Activated CD4-positive, alpha-beta T cell treated with anti-CD3 and anti-CD28 coated beads for 4 hours (primary cell): ENCODE results near the gene DCUN1D3.
"Not testable (repeated sequence)": the region's sequence is repeated elsewhere in the genome, so short reads cannot be mapped to it uniquely, and the experiment has no call there.

Source experiments
- DNase-seq, 2 donors: peaks; one replicate each; pipeline ENCODE4 v3.0.0-alpha.2; 2020

Gene DCUN1D3, protein sequence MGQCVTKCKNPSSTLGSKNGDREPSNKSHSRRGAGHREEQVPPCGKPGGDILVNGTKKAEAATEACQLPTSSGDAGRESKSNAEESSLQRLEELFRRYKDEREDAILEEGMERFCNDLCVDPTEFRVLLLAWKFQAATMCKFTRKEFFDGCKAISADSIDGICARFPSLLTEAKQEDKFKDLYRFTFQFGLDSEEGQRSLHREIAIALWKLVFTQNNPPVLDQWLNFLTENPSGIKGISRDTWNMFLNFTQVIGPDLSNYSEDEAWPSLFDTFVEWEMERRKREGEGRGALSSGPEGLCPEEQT

DNA sequence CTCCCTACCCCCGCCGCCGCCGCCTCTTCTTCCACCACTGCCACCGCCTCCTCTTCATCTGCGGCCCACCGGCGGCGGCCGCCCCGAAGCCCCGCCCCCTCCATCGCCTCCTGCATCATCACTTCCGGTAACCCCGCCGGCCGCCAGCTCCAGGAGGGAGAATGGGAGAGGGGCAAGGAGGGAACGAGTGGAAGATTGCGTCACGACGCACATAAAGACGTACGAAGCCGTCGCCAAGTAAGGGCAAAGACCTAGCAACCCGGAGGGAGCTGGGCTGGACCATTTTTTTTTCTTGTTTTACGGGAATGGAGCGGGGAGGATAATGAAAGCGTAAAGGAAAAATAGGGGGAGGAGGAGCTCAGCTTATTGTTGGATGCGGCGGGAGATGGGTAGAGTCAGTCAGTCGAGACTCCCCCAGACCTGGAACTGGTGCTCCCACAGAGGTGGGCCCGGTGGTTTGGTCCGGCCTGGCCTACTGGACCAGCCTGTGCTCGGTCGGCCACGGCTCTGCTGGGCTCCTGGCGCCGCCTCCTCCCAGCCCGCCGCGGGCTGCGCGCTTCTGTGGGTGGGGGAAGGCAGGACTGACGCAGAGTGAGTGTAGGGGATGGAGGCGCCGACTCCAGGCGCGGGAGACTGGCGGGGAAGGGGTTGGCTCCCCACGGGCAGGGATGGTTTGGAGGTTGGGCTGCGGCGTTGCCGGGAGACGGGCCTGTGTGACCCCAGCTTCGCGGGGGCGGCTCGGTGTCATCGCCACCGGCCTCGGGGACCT is at the start of gene DCUN1D3, which contains the start of gene LYRM1:
DCUN1D3 (minus strand) TSS at position 60 of the 769 bp plus-strand sequence. CDS start 37,820 bp downstream, outside the sequence.
LYRM1 (plus strand) TSS at position 473 of the 769 bp plus-strand sequence. CDS start 14,785 bp downstream, outside the sequence.
- DNase-seq, result peak; percentile 86 to 92

DNA sequence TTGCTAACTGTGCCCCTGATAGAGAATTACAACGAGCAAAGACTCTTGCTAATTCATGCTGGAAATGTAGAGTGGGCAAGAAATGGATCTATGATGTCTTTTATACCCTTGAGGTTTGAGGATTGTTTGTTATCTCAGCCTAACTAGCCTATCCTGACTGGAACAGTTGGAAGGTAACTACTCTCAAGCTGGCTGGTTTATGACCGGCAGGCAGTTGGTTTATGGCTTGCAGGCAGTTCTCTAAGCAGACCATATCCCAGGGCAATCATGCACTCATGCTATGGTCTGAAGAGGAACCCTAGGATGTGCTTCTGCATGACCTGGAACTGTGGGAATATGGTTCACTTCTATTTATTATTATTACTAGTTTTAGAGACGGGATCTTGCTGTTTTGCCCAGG is 49.5 kb upstream of the DCUN1D3 start:
- DNase-seq, result no peak

DNA sequence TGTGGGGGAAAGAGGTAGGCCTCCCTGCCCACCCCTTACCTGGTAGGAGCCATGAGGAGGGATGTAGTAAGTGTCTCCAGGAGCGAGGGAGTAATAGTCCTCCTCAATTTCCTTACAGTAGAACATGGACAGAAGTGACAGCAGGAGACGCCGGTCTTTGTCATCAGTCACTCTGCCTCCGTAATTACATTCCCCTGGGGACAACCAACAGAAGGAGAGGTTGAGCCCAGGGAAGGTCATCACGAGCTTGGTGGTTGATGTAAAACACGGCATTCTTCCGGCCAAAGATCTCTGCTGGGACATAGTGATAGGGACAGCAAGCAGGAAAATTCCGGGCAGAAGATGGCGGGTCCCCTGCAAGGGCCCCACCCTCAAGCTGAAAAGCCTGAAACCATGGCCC is 48.3 kb upstream of the DCUN1D3 start:
- DNase-seq, result no peak

DNA sequence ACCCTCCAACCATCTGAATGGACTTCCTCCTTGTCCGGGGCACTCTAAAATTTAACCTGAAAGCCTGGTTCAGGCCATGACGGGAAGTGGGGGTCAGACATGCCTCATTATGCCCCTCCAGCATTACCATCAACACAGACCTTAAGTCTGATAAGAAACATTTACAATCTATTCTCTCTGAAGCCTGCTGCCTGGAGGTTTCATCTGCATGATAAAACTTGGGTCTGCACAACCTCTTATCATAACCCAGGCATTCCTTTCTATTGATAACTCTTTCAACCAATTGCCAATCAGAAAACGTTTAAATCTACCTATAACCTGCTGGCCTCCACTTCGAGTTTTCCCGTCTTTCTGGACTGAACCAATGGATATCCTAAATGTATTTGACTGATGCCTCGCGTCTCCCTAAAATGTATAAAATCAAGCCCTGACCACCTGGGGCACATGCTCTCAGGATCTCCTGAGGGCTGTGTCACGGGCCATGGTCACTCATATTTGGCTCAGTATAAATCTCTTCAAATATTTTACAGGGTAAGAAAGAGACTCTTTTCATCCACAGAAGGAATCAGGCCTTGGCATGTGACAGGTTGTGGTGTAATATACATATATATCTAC is 46.0 kb upstream of the DCUN1D3 start:
- DNase-seq, result no peak

DNA sequence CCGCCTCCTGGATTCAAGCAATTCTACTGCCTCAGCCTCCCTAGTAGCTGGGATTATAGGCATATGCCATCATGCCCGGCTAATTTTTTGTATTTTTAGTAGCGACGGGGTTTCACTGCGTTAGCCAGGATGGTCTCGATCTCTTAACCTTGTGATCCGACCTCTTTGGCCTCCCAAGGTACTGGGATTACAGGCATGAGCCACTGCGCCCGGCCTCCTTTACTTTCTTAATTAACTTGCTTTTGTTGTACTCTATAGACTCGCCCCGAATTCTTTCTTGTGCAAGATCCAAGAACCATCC is 45.4 kb upstream of the DCUN1D3 start:
- DNase-seq, result not testable (repeated sequence)

DNA sequence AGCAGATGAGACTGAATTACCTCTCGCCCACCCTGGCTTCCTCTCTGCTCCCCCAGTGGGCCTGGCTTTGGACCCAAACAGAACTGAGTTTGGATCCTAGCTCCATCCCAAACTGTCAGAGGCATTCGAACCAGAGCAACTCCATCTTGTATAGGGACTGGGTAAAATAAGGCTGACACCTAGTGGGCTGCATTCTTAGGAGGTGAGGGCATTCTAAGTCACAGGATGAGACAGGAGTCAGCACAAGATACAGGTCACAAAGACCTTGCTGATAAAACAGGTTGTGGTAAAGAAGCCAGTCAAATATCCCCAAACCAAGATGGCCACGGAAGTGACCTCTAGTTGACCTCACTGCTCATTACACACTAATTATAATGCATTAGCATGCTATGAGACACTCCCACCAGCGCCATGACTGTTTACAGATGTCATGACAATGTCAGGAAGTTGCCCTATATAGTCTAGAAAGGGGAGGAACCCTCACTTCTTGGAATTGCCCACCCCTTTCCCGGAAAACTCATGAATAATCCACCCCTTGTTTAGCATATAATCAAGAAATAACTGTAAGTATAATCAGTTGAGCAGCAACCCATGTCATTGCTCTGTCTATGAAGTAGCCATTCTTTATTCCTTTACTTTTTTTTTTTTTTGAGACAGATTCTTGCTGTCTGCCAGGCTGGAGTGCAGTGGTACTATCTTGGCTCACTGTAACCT is 44.9 kb upstream of the DCUN1D3 start:
- DNase-seq, result peak in 1 of 2 donors; percentile 14

DNA sequence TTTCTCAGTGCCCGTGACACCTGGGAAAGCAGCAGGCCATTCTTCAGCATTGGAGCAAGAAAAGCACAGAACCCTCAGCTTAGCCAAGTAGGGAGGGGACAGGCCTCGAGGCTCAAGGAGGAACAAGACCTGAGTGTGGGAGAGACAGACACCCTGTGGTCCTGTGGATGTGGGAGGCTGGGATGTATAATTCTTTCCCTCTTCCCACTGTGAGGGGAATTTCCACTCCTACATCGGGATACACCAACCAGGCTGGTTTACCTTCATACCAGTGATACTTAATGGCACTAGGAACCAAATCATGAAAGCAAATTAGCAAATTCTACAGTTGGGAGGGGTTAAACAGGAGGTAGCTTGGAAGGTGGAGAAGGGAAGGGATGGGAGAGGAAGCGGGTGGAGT is 42.1 kb upstream of the DCUN1D3 start:
- DNase-seq, result no peak

DNA sequence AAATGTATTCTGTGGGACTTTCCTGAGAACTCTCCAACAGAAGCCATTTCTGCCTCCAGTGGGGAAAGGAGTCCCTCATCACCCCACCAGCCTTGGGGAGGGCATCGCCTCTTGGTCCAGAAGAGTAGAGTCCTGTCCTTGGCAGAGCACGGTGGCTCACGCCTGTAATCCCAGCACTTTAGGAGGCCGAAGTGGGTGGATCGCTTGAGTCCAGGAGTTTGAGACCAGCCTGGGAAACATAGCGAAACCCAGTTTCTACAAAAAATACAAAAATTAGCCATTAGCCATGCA is 41.4 kb upstream of the DCUN1D3 start:
- DNase-seq, result no peak

DNA sequence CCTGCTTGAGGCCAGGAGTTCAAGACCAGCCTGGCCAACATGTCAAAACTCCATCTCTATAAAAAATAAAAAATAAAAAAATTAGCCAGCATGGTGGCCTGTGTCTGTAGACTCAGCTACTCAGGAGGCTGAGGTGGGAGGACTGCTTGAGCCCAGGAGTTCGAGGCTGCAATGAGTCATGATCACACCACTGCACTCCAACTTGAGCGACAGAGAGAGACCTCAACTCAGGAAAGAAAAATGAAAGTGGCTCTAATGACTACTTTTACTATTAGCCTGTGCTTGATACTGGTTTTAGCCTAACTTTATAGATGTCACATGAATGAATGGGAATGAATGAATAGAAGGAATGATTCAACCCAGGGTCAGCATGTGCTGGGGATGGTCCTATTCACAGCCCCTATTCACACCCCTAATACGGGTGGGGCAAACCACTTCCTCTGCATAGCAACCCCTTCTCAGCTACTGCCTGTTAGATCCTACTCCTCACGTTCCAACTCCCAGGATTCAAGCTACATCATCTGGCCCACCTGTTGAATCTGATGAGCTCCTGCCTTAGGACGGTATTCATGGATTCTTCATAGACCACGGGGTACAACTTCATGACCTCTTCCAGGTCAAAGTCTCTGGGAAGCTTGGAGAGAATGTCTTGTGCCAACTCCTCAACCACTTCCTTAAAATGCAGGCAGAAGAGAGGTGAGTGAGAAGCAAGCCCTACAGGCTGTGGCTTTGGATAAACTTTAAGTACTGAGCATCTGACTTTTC is 40.9 kb upstream of the DCUN1D3 start:
- DNase-seq, result no peak

DNA sequence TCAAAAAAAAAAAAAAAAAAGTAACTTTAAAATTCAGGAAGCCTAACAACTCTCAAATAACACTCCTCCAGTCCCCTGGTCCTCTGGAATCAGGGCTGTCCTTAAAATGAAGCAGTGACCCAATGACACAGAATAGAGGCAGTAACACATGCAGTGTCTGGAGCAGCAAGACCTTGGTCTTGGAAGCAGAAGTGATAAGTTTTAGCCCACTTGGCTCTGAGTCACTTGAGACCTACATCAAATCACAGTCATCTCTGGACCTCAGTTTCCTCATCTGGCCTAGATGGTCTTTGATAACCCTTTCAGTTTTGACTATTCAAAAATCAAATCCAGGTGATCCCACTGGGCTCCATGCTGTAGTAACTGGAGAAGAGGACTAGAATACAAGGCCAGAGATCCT is 39.5 kb upstream of the DCUN1D3 start:
- DNase-seq, result no peak

DNA sequence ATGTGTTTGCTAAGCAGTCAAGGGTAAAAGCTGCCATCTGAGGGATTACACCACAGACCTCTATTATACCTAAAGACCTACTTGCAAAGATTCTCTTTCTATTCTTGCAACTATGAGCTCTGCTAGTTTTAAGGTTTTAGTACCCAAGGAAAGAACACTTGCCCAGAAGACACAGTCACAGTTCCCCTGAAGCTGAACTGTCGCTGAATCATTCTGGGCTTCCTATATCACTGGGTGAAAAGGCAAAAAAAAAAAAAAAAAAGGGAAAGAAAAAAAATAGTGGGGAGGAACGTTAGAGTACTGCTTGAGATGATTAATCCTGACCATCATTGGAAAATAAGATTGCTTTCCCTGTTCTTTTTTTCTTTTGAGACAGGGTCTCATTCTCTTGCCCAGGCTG is 38.3 kb upstream of the DCUN1D3 start:
- no peak for DNase-seq

DNA sequence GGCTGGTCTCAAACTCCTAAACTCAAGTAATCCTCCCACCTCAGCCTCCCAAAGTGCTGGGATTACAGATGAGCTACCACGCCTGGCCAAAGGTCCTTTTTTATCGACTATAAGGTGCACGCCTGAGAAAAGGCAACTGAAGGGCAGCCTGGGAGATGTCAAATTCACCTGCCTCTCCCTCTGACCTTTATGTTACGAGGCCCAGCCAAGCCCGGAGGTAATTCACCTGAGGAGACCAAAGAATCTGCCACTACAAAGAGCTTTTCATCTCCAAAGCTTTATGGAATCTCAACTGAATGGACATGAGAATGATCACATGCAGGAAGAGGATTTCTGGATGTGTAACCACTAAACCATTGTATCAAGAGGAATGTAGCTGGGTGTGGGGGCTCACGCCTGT is 37.6 kb upstream of the DCUN1D3 start:
- DNase-seq, result no peak

DNA sequence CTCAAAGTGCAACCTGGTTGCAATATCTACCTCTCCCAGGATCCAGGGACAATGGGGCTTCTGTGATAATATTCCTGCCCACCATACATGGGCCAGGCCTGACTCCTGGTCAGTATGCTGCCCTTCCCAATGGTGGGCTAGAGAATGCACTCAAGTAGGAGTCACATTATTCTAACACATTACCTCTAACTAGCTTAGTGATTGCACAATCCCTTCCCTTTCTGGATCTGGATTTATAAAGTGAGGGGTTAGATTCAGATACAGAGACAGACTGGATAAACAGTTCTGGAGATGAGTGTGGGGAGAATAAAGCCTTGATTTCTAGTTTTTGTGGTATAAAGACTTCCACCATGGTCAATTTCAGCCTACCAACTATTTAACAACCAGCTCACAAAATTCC is 33.4 kb upstream of the DCUN1D3 start:
- no peak for DNase-seq

DNA sequence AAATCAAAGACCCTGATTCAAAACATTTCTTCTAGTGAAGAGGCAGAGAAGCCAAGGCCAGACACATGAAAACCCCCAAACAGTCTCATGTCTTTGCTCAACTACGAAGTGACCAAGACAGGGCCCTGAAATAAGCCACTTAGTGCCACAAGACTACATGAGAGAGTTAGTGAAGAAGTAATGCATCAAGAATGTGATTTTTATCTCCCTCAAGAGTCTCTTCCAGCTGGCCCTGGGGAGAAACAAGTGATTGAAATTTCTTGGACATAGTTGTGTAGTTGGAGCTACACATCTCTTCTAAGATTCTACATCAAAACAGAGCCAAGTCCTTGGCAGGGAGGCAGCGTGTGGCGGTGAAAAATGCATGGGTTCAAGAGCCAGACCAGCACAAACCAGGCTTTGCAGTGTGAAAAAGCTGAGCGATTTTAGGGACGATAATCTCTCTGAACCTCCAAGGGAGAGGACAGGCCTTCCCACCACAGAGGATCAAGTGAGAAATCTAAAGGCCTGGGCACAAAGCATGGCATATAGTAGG is 31.0 kb upstream of the DCUN1D3 start:
- no peak for DNase-seq

DNA sequence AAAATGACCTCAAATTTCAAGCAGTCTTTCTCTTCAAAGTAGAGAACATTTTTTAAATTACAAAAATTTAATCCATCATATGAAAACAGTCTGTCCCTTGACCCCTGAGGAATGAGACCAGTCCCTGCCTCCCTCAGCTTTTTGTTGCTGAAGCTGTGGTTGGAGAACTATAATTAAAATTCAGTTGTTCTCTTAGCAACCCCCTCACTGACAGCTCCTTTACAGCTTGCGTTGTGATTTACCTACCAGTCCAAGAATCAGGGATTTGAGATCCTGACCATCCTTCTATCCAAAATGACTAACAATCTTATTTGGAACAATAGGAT is 30.2 kb upstream of the DCUN1D3 start:
- no peak for DNase-seq

DNA sequence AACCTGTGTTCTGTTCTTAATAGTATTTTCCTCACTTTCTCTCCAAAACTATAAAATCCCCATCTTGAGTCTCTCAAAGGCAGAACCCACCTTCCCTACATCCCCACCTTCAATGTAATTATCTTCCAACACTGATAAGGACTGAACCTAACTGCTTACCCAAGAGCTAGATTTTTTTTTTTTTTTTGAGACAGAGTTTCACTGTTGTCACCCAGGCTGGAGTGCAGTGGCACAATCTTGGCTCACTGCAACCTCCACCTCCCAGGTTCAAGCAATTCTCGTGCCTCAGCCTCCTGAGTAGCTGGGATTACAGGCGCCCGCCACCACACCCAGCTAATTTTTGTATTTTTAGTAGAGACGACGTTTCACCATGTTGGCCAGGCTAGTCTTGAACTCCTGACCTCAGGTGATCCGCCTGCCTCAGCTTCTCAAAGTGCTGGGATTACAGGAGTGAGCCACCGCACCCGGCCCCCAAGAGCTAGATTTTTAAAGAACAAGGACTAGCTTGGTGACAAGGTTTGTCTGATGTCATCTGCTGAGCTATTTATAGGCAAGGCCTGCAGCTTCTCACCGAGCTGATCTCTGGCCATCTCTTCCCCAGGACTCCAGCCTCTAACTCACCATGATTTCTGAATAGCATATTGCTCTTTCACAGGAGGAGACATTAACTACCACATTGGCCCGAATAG is 29.7 kb upstream of the DCUN1D3 start:
- not testable (repeated sequence) for DNase-seq

DNA sequence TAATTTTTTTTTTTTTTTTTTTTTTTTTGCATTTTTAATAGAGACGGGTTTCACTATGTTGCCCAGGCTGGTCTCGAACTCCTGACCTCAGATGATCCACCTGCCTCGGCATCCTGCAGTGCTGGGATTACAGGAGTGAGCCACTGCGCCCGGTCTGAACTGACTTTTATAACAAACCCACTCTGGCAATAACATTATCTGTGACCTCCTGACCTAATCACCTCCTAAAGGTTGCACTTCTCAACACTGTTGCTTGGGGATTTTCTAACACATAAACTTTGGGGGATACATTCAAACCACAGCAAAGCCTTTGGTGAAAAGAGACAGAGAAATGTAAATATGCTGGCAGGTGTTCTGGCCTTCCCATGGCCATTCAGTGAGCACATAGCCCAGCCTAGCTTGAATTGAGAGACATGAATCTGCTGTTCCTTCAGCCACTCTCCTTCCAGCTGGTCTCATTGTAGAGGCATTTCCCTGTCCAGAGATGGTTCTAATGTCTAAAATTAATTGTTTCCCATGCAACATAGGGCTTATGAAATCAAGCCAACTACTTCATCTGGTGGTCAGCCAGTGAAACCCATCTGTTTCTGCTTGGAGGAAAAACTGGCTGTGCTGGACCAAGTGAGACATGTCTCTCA is 28.7 kb upstream of the DCUN1D3 start:
- DNase-seq, result no peak

DNA sequence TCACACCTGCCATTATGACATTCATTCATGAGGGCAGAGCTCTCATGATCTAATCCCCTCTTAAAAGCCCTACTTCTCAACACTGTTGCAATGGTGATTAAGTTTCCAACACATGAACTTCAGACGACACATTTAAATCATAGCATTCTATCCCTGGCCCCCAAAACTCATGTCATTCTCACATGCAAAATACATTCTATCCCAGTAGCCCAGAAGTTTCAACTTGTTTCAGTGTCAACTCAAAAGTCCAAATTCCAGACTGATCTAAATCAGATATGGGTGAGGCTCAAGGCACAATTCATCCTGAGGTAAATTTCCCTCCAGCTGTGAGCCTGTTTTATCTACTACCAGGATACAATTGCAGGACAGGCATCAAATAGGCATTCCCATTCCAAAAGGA is 25.6 kb upstream of the DCUN1D3 start:
- DNase-seq, result no peak

DNA sequence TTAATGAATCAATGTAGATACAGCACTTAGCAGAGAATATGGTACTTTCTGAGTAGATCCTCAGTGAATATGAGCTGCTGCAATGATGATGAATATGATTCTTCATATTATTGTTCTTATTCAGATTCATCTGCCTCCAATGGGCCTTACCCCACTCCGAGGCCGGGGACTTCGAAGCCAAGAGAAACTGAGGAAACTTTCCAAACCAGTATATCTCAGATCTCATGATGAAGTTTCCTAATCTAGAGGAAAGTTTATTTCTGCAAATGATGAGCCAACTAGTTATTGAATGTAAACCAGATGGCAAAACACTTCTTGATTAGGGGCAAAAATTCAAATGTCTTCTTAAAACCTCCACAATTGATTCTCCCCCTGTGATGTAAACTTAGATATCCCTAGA is 23.7 kb upstream of the DCUN1D3 start:
- DNase-seq, result no peak

DNA sequence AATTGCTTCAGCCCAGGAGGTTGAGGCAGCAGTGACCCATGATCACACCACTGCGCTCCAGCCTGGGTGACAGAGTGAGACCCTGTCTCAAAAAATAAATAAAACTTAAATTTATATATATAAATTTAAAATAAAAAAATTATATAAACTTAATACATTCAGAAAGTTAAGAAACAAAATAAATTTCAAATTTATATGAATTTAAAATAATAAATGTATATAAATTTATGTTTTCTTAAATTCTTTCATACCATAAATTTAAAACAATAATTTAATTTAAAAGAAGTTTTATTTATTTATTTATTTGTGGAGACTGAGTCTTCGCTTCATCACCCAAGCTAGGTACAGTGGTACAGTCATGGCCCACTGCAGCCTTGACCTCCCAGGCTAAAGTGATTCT is 20.6 kb upstream of the DCUN1D3 start:
- DNase-seq, result no peak

DNA sequence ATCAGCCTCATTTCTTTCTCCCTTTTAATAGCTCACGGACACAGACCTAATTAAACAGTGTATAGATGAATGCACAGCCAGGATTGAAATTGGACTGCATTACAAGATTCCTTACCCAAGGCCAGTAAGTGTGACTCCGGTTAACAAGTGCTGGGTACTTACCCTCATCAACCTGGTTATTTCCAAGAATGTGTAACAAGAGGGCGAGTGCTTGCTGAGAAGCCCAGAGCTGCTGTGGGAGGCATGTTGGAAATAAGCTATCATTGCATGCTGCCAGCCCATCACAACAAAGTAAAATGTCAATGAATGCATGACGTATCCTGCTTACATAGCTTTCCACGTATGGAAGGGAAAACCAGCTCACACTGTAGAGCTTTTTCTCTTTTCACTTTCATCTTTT is 19.9 kb upstream of the DCUN1D3 start:
- DNase-seq, result no peak
